Fibroblast of skin of left quadriceps (primary cell): ENCODE results near the gene KIF13A.
"Not testable (repeated sequence)": the region's sequence is repeated elsewhere in the genome, so short reads cannot be mapped to it uniquely, and the experiment has no call there.

ENCODE experiments used
- DNase-seq, 2 experiments: peaks; one replicate each; pipeline ENCODE4 v3.0.0-alpha.2; 2013; ENCODE audit warnings: low read depth in 2 of 2

The KIF13A gene

DNA sequence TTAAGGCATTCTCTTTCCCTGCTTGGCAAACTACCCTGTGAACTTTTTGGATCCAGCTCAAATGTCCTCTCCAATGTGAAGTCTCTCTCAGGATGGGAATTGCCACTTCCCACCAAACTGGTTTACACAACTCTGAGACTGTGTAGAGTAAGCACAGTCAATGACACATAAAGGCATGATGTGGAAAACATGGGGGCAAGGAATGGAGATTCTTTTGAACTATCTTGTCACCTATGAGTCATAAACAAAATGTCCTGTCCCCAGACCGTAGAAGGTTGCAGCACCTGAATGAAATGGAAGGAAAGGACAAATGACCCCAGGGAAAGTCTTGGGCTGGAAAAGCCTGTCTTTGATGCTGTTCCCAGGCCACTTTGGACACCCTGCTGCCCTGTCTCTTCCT lies 11.0 kb upstream of the KIF13A start:
- DNase-seq = no peak

DNA sequence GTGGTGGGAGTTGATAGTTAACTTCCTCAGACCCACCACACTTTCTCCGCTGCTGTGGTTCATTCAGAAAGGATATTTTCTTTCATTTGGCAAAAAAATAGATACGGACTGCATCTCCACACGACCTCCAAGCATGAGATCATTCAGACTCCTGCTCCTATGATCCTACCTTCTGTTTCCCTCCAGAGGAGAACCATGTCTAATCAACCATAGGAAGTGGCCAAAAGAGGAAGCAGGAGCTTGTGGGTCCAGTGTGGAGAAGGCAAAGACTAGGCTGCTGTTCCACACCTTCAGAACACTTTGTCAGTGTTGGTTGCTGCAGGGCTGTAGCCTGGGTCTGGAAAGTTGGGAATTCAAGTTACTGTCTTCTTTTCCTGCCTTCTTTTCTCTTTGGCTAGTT lies 10.6 kb upstream of the KIF13A start:
- no peak for DNase-seq

DNA sequence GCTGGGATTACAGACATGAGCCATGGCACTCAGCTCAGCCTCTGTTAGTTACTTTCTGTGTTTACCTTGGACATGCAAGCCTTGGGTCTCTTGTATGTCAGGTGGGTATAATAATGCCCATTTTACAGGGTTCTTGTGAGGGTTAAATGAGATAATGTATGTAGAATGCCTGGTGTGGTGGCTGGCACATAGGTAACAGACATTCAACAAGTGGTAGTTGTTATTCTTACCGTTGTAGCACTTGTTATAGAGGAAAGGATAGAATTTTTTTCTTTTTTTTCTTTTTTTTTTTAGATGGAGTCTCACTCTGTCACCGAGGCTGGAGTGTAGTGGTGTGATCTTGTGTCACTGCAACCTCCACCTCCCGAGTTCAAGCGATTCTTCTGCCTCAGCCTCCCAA lies 8.0 kb upstream of the KIF13A start:
- no peak for DNase-seq

DNA sequence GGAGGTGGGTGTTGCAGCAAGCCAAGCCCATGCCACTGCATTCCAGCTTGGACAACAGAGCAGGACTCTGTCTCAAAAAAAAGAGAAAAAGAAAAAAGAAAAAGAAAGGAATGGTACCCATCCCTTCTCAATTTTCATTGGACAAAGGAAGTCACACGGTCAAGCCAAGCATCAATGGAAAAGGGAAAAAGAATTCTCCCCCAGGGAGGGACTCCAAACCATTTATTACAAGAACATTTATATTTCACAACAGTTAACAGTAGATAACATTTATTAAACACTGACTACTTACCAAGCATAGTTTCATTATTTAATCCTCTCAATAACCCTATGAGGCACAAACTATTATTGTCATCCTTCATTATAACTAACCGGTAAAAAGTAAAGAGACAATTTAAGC lies 6.6 kb upstream of the KIF13A start:
- DNase-seq = no peak

- no peak for DNase-seq
Measured at GRCh38 chr6:17988422-17988944, 1.0 kb upstream of the KIF13A start.

DNA sequence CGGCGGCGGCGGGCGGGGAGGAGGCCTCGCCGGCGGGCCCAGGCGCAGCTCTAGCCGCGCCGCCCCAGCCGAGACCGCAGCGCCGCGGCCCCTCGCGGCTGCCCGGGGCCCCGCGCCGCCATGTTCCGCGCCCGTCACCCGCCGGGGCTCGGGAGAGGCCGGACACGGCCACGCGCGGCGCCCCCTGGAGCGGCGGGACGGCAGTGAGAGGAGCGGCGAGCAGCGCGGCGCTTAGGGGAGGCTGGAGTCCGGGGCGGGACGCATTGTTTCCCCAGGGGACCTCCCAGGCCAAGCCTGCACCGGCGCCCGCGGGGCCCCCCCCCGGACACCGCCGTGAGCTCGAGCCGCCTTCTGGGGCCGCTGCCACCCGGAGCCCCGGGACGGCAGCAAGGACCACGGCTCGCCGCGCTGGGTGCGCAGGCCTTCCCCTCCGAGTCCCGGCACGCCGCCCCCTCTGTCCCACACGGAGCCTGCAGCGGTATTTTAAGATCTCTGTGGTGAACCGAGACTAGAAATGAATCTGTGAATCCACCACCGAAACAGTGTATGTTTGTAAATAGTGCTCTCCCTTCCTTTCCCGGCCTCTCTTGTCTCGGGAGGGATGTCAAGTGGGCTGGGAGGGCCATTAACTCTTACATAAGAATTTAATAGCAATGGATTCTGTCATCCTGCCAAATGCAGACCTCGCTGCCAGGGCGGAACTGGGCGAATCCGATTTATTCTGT lies 424 bp upstream of the KIF13A start:
- DNase-seq = peak in 1 of 2 experiments; percentile 40

DNA sequence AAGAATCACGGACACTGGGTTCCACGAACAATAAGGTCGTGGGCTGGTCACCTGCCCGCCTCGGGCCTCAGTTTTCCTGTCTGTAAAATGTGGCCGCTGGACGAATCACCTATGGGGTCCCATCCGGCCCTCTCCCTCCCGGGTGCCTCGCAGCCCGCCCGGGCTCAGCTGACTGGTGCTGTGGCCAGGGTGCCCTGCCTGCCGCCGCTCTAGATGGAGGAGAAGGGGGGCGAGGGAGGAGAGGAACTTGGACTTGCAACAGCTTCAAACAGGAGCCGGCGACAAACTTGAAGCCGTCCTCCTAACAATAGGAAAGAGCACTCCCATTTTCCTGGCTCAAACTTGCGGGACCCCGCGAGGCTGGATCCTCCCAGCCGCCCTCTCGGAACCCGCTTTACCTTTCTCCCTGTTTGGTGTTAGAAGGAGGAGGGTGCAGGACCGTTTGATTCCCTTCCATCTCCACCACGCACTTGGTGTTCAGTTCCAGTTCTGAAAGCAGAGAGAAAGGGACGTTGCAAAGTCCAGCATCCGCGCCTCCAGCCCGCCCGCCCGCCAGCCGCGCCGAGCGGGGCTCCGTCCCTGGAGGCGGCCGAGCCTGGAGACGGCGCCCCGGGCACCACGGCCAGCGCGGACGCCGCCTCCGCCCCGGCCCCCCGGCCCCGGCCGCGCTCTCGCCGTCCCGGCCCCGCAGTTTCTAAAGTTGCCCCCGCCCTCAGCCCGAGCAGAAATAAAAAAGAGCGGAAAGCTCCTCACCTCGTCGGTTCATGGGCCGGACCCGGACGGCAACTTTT lies 584 bp downstream of the KIF13A start:
- DNase-seq = no peak

- DNase-seq = no peak
Measured at GRCh38 chr6:17985934-17986655, 1.3 kb downstream of the KIF13A start.

DNA sequence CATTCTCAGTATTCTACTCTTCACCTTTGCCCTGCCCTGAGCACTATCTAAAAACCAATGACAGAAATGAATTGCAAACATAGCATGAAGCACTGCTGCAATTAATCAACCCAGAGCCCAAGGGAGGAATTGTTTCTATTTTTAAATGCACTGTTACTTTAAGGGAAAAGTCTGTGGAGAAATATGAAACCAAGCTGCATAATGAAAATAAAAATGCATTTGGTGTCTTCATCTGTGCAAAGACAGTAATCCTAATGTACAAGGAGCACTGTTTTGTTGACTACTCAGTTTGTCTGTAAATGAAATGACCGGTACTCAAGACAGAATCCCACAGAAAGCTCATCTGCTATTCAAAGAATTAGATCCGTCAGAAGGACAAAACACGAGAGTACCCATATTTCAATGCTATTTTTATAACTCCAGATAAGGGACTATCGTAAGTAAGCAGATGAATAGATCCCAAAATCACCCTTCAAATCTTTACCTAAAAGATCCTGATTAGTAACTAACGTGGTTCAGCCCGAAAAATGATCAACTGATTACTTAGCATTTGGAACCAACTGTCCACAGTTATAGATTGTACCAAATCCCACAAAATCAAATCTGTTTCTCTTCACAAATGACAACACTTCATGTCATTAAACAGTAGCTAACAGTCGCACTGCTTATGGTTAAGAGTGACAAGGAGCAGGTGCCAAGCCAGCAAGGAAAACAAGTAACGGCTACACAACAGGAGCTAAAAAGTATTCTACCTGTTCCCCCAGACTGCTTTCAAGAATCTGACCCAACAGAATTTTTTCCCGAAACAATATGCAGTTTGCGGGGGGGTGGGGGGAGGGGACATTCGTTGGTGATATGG lies 2.4 kb downstream of the KIF13A start:
- no peak for DNase-seq

DNA sequence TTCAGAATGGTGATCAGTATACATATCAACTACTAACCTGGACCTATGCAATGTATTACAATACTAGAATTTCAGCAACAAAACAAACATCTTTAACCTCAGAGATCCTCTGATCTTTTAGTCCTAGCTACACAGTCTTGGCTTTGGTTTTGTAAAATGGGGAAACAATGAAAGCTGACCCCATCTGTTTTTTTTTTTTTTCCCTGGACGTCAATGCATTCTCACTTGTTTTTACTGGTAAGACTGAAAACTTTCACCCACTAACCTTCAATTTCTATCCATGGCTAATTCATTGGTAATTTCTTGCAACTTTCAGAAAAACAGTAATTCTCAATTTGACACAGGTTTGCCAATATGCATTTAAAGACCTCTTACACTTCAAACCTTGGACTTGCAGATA lies 3.0 kb downstream of the KIF13A start:
- no peak for DNase-seq

DNA sequence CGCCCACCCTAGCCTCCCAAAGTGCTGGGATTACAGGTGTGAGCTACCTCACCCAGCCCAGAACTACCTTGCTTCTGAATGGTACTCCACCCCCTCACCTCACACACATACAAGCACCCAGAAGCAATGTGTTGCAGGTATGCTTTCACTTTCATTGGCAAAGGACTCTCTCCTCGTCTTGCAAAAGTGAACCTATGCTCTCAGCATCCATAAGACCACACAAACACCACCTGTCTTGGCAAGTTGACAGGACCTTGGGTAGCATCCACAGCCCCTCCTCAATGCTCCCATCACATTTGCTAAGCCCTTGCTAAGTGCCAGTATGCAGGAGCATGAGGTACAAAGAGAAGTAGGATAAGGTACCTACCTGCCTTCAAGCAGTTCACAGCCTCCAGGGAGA lies 3.7 kb downstream of the KIF13A start:
- no peak for DNase-seq

GRCh38 chr6:17980329-17980728 lies 7.1 kb downstream of the KIF13A start:
- DNase-seq = no peak

DNA sequence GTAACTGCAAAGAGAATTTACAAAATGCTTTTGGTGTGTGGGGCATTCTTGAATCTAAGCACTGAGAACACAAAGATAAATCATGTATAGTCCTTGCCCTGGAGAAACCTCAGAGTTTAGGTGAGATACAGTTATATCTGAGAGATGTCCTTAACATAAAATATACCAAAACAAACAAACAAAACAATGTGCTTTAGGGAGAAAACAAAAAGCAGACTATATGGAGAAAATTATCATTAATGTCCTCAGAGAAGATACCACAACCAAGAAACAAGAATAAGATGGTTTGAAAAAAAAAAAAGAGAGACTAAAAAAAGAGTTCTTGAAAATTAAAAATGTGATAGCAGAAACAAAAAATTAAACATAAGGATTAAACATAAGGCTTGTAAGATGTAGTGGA lies 8.0 kb downstream of the KIF13A start:
- DNase-seq = no peak

- DNase-seq = not testable (repeated sequence)
Measured at GRCh38 chr6:17976258-17976657, 11.2 kb downstream of the KIF13A start.

- no peak for DNase-seq
Measured at GRCh38 chr6:17974570-17975368, 12.7 kb downstream of the KIF13A start.

- no peak for DNase-seq
Measured at GRCh38 chr6:17972978-17973622, 14.3 kb downstream of the KIF13A start.

- no peak for DNase-seq
Measured at GRCh38 chr6:17972074-17972952, 15.1 kb downstream of the KIF13A start.

- DNase-seq = no peak
Measured at GRCh38 chr6:17971128-17972073, 16.0 kb downstream of the KIF13A start.
